ENCODE measurements around the gene TMEM223. TPM values are rescaled to one million over a fixed set of nuclear protein-coding genes. Genes with fewer than 3 reads are reported as not detected.

TMEM223 gene
- total and polyA plus RNA-seq, 9 of the 15 experiments (the other 6 are each of a cell fraction or from before 2014, with no cell fraction given), result 5.9 to 34.5 (median 19.6) TPM

DNA sequence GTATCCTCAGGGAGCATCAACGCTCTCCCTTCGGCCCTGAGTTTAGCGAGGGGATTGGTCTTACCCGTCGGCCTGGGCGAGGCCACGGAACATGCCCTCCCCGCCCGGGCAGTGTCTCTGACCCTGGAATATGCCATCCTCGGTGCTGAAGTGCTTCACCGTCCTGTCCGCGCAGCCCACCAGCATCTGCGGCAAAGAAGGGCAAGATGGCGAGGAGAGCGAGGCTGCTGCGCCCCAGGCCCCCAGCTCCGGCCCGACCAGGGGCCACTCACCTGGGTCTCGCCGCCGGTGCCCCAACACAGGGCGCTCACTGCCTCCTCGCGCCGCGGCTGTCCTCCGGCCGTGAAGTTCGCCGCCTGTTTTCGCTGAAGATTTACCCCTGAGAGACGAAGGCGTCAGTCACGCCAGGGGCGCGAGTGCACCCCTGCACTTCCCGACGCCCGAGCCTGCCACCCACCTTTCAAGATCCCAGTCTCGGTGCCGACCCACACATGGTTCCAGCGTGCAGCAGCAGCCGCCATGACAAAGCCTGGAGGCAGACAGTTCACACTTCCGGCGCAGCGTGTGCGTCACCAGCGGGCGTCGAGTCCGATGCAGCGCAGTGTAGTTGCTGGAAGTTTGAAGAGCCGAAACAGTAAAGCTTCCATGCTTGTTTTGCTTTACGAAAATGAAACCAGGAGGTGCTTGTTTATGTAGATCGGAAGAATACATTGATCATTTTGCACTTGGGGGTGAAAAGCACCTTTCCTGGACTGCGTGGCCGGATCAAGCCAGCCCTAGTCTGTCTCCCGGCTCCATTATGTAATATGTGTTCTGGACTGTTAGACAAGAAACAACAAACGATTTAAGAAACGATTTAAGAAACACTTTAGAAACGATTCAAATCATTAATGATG is 47.5 kb upstream of the TMEM223 start, which contains the start of gene WDR74 (continued):
- TF ChIP-seq, protein P1, sequence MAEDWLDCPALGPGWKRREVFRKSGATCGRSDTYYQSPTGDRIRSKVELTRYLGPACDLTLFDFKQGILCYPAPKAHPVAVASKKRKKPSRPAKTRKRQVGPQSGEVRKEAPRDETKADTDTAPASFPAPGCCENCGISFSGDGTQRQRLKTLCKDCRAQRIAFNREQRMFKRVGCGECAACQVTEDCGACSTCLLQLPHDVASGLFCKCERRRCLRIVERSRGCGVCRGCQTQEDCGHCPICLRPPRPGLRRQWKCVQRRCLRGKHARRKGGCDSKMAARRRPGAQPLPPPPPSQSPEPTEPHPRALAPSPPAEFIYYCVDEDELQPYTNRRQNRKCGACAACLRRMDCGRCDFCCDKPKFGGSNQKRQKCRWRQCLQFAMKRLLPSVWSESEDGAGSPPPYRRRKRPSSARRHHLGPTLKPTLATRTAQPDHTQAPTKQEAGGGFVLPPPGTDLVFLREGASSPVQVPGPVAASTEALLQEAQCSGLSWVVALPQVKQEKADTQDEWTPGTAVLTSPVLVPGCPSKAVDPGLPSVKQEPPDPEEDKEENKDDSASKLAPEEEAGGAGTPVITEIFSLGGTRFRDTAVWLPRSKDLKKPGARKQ (CRISPR knock-in tag; IDR thresholded peaks at IDR 0.05), result no peak
- TF ChIP-seq PHF21A (IDR thresholded peaks at IDR 0.05; ENCODE audit: borderline replicate concordance, low read depth) (no peak), HNRNPUL1 (IDR thresholded peaks at IDR 0.05; ENCODE audit: low read length) (no peak), RCOR1 (IDR thresholded peaks at IDR 0.05; ENCODE audit: borderline replicate concordance in 1 of 2, low read depth in 2 of 2, low read length in 2 of 2) (peak in 1 of 2 experiments; percentile 18; a peak in 2 of 4 replicates), ERF (CRISPR knock-in tag; IDR thresholded peaks at IDR 0.05) (no peak), HSF4 (CRISPR knock-in tag; IDR thresholded peaks at IDR 0.05; ENCODE audit: borderline replicate concordance) (no peak), MYNN (IDR thresholded peaks at IDR 0.05) (no peak), MYNN (CRISPR knock-in tag; IDR thresholded peaks at IDR 0.05) (no peak), HMGN3 (IDR thresholded peaks at IDR 0.05; ENCODE audit: borderline replicate concordance, extremely low read depth, insufficient read length, low read depth, low read length) (peak; percentile 73), ZNF445 (CRISPR knock-in tag; IDR thresholded peaks at IDR 0.05; ENCODE audit: low read depth) (no peak), ZNF431 (CRISPR knock-in tag; IDR thresholded peaks at IDR 0.05) (no peak), GTF2A2 (tag; IDR thresholded peaks at IDR 0.05) (no peak), CEBPG (CRISPR knock-in tag; IDR thresholded peaks at IDR 0.05) (no peak), CEBPG (tag; conservative IDR thresholded peaks at IDR 0.05 in 1 of 2, IDR thresholded peaks at IDR 0.05 in 1 of 2) (no peak), ADNP (tag; IDR thresholded peaks at IDR 0.05) (no peak)
- TF ChIP-seq, protein P2, sequence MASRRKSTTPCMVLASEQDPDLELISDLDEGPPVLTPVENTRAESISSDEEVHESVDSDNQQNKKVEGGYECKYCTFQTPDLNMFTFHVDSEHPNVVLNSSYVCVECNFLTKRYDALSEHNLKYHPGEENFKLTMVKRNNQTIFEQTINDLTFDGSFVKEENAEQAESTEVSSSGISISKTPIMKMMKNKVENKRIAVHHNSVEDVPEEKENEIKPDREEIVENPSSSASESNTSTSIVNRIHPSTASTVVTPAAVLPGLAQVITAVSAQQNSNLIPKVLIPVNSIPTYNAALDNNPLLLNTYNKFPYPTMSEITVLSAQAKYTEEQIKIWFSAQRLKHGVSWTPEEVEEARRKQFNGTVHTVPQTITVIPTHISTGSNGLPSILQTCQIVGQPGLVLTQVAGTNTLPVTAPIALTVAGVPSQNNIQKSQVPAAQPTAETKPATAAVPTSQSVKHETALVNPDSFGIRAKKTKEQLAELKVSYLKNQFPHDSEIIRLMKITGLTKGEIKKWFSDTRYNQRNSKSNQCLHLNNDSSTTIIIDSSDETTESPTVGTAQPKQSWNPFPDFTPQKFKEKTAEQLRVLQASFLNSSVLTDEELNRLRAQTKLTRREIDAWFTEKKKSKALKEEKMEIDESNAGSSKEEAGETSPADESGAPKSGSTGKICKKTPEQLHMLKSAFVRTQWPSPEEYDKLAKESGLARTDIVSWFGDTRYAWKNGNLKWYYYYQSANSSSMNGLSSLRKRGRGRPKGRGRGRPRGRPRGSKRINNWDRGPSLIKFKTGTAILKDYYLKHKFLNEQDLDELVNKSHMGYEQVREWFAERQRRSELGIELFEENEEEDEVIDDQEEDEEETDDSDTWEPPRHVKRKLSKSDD (conservative IDR thresholded peaks at IDR 0.05; ENCODE audit: low read length), result 0 out of 2 replicates have a peak, but pooled peaks have one; percentile 40
- TF ChIP-seq, protein P3, sequence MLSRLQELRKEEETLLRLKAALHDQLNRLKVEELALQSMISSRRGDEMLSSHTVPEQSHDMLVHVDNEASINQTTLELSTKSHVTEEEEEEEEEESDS (CRISPR knock-in tag; IDR thresholded peaks at IDR 0.05), result no peak
- TF ChIP-seq, protein P4, sequence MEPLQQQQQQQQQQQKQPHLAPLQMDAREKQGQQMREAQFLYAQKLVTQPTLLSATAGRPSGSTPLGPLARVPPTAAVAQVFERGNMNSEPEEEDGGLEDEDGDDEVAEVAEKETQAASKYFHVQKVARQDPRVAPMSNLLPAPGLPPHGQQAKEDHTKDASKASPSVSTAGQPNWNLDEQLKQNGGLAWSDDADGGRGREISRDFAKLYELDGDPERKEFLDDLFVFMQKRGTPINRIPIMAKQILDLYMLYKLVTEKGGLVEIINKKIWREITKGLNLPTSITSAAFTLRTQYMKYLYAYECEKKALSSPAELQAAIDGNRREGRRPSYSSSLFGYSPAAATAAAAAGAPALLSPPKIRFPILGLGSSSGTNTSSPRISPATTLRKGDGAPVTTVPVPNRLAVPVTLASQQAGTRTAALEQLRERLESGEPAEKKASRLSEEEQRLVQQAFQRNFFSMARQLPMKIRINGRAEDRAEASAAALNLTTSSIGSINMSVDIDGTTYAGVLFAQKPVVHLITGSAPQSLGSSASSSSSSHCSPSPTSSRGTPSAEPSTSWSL (CRISPR knock-in tag; IDR thresholded peaks at IDR 0.05; ENCODE audit: borderline replicate concordance), result no peak
- TF ChIP-seq, protein P5, sequence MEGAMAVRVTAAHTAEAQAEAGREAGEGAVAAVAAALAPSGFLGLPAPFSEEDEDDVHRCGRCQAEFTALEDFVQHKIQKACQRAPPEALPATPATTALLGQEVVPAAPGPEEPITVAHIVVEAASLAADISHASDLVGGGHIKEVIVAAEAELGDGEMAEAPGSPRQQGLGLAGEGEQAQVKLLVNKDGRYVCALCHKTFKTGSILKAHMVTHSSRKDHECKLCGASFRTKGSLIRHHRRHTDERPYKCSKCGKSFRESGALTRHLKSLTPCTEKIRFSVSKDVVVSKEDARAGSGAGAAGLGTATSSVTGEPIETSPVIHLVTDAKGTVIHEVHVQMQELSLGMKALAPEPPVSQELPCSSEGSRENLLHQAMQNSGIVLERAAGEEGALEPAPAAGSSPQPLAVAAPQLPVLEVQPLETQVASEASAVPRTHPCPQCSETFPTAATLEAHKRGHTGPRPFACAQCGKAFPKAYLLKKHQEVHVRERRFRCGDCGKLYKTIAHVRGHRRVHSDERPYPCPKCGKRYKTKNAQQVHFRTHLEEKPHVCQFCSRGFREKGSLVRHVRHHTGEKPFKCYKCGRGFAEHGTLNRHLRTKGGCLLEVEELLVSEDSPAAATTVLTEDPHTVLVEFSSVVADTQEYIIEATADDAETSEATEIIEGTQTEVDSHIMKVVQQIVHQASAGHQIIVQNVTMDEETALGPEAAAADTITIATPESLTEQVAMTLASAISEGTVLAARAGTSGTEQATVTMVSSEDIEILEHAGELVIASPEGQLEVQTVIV (CRISPR knock-in tag; IDR thresholded peaks at IDR 0.05; ENCODE audit: borderline replicate concordance), result no peak

All from K562 (cell line).